GM12864 (cell line): Measurements from ENCODE around the gene SOX10.

Source experiments
- DNase-seq: peaks from one replicate; pipeline ENCODE4 v3.0.0-alpha.2; 2011; ENCODE audit warnings: low read depth
- H3K4me3 ChIP-seq: 2 replicates; pipeline ENCODE4 v1.5.1; 2011; ENCODE audit warnings: mild to moderate bottlenecking, low read depth, low read length, control low read depth
- CTCF ChIP-seq: IDR thresholded peaks from 2 replicates; pipeline ENCODE4 v1.5.1; 2011; ENCODE audit warnings: low read depth, mild to moderate bottlenecking, moderate library complexity, low read length, control low read depth, inconsistent platforms; ENCODE audit errors: missing control alignments

The SOX10 gene

GRCh38 chr22:38021206-38021605, 36.9 kb upstream of the SOX10 start:
- H3K4me3 ChIP-seq, result no peak overlapping the region
- DNase-seq, result no peak
- no peak for TF ChIP-seq CTCF

- H3K4me3 ChIP-seq, result no peak overlapping the region
- no peak for TF ChIP-seq CTCF
- no peak for DNase-seq
Observed at GRCh38 chr22:38018938-38019827, 34.8 kb upstream of the SOX10 start.

- H3K4me3 ChIP-seq, result no peak overlapping the region
- TF ChIP-seq CTCF, result no peak
- no peak for DNase-seq
Observed at GRCh38 chr22:38017939-38018885, 33.9 kb upstream of the SOX10 start.

GRCh38 chr22:38017272-38017920, 33.0 kb upstream of the SOX10 start:
- DNase-seq, result no peak
- H3K4me3 ChIP-seq, result no peak overlapping the region
- no peak for TF ChIP-seq CTCF

GRCh38 chr22:38016182-38017151, 32.1 kb upstream of the SOX10 start:
- TF ChIP-seq CTCF, result no peak
- no peak overlapping the region for H3K4me3 ChIP-seq
- DNase-seq, result no peak

- no peak for TF ChIP-seq CTCF
- DNase-seq, result no peak
- no peak overlapping the region for H3K4me3 ChIP-seq
Observed at GRCh38 chr22:38014083-38014482, 29.7 kb upstream of the SOX10 start.
